GM12892 (cell line): ENCODE measurements around the gene TRIO.

Source experiments
- POLR2A ChIP-seq: IDR thresholded peaks from 2 replicates; pipeline ENCODE4 v1.6.1; 2011; ENCODE audit warnings: low read depth, low read length, control low read depth
- POLR2AphosphoS5 ChIP-seq: IDR thresholded peaks from 2 replicates; pipeline ENCODE4 v1.6.1; 2011; ENCODE audit warnings: low read depth, low read length, control low read depth
- TAF1 ChIP-seq: IDR thresholded peaks from 2 replicates; pipeline ENCODE4 v1.6.1; 2011; ENCODE audit warnings: low read depth, mild to moderate bottlenecking, control low read depth, low read length, borderline replicate concordance

DNA sequence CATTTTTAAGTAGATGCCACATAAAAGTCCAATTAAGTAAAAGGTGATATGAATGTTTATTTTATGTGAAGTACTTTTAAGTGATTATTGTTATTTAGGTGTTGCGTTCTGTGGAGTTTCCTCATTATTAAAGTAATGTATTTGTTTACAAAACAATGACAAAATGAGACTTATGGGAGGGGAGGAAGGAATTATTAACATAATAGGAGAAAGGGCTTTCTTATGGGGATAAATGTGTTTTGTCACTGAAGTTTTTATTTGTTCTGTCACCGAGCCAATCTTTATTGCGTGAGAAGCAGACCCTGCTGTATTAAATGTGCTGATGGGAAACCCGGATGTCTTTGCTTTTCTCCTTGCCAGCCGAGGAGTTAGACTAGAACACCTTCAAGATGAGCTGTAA lies 44.5 kb downstream of the TRIO start:
- TF ChIP-seq POLR2A (no peak), POLR2AphosphoS5 (no peak), TAF1 (no peak)
